Astrocyte of the spinal cord (primary cell): ENCODE measurements around the gene SAMD7.

Experiments
- DNase-seq: peaks from one replicate; pipeline ENCODE4 v3.0.0; 2011; ENCODE audit warnings: low read depth, low spot score
- H3K4me3 ChIP-seq: 2 replicates; pipeline ENCODE4 v1.5.1; 2011; ENCODE audit warnings: low read depth, mild to moderate bottlenecking, low read length, moderate library complexity
- in situ Hi-C: cut with HindIII; loops from 2 replicates; pipeline ENCODE4 v1.10.0; 2017; ENCODE audit warnings: low sequenced_read_pairs
- TF ChIP-seq, protein P1 (sequence below): IDR thresholded peaks from 2 replicates; pipeline ENCODE4 v1.5.1; 2012; ENCODE audit warnings: low read depth, mild to moderate bottlenecking, low read length, inconsistent platforms

SAMD7 gene

GRCh38 chr3:169907476-169907875 lies 3.9 kb upstream of the SAMD7 start:
- in situ Hi-C loops, result no loop called here
- no peak overlapping the region for H3K4me3 ChIP-seq
- TF ChIP-seq, protein P1, sequence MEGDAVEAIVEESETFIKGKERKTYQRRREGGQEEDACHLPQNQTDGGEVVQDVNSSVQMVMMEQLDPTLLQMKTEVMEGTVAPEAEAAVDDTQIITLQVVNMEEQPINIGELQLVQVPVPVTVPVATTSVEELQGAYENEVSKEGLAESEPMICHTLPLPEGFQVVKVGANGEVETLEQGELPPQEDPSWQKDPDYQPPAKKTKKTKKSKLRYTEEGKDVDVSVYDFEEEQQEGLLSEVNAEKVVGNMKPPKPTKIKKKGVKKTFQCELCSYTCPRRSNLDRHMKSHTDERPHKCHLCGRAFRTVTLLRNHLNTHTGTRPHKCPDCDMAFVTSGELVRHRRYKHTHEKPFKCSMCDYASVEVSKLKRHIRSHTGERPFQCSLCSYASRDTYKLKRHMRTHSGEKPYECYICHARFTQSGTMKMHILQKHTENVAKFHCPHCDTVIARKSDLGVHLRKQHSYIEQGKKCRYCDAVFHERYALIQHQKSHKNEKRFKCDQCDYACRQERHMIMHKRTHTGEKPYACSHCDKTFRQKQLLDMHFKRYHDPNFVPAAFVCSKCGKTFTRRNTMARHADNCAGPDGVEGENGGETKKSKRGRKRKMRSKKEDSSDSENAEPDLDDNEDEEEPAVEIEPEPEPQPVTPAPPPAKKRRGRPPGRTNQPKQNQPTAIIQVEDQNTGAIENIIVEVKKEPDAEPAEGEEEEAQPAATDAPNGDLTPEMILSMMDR, result no peak
- DNase-seq, result no peak

DNA sequence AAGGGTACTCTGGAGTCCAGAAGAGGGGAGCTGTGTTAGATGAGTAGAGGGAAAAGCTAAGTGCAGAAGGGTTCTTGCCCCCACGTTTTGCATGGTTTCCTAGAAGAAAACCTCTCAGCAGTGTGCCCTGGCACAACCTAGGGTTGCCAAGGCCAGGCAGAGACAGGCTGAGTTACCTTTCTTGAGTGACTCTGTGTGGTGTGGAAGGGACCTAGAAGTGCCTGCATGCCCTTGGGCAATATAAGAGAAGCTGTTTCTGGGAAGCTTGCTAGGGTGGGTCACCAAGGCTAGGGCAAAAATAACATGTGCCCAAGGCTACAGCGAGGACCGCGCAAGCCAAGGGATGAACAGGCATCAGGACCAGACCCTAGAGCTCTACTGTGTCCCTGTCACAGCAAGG lies 3.4 kb upstream of the SAMD7 start:
- in situ Hi-C loops, result no loop called here
- no peak overlapping the region for H3K4me3 ChIP-seq
- no peak for DNase-seq
- TF ChIP-seq, protein P1, result no peak

DNA sequence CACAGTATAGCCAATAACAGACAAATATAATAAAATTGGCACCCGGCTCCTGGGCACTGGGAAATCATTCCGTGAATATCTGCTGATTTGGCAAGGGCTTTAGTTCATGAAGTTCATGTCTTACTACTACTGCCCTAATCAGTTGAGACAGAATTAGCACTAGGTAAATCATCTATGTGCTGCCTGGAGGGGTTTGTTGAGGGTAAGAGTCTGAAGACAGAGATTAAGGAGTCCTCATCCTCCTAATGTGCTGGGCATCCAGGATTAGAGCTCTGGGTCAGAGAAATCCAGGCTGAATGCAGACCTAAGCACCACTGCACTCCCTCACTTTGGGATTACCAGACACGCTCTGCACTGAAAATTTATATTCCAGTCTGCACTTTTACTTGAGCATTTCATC lies 2.0 kb downstream of the SAMD7 start:
- TF ChIP-seq, protein P1, result no peak
- in situ Hi-C loops, result no loop called here
- DNase-seq, result no peak
- H3K4me3 ChIP-seq, result no peak overlapping the region

GRCh38 chr3:169914321-169914720 lies 2.9 kb downstream of the SAMD7 start:
- in situ Hi-C loops, result no loop called here
- H3K4me3 ChIP-seq, result no peak overlapping the region
- TF ChIP-seq, protein P1, result no peak
- DNase-seq, result peak; percentile 22

- TF ChIP-seq, protein P1, result no peak
- in situ Hi-C loops, result no loop called here
- DNase-seq, result no peak
- H3K4me3 ChIP-seq, result no peak overlapping the region
Measured at GRCh38 chr3:169923189-169923588, 11.8 kb downstream of the SAMD7 start.

- no peak overlapping the region for H3K4me3 ChIP-seq
- in situ Hi-C loops, result no loop called here
- TF ChIP-seq, protein P1, result no peak
- DNase-seq, result no peak
Measured at GRCh38 chr3:169923831-169924230, 12.5 kb downstream of the SAMD7 start.
